Liver (tissue), 9 donors: ENCODE results near the gene DLGAP4. TPM values are rescaled to one million over a fixed set of nuclear protein-coding genes. Genes with fewer than 3 reads are reported as not detected.

Experiments
- DNase-seq: peaks from one replicate; pipeline ENCODE4 v3.0.0-alpha.2; 2017; ENCODE audit warnings: low spot score
- H3K27ac ChIP-seq, 2 donors: one replicate each; pipeline ENCODE4 v1.7.0; 2013; ENCODE audit warnings: inconsistent platforms in 2 of 2, low read length in 2 of 2, control low read depth in 1 of 2, low read depth in 1 of 2, mild to moderate bottlenecking in 1 of 2
- H3K27me3 ChIP-seq, 4 donors: one replicate each; pipeline versions ENCODE4 v1.6.1 to v1.7.0; 2013; ENCODE audit warnings: low read length in 3 of 4, inconsistent platforms in 1 of 4, mild to moderate bottlenecking in 1 of 4, moderate library complexity in 1 of 4; ENCODE audit not compliant: control insufficient read depth in 4 of 4, insufficient read depth in 4 of 4
- H3K36me3 ChIP-seq, 4 donors: one replicate each; pipeline versions ENCODE4 v1.6.1 to v1.7.0; 2013; ENCODE audit warnings: low read length in 3 of 4, mild to moderate bottlenecking in 3 of 4, low read depth in 1 of 4, moderate library complexity in 1 of 4; ENCODE audit not compliant: control insufficient read depth in 4 of 4, insufficient read depth in 3 of 4
- H3K4me1 ChIP-seq, 4 donors: one replicate each; pipeline versions ENCODE4 v1.6.1 to v1.7.0; 2013; ENCODE audit warnings: low read length in 3 of 4, mild to moderate bottlenecking in 3 of 4, moderate library complexity in 1 of 4; ENCODE audit not compliant: control insufficient read depth in 4 of 4, insufficient read depth in 4 of 4
- H3K4me3 ChIP-seq, 3 donors: one replicate each; pipeline versions ENCODE4 v1.6.1 to v1.7.0; 2013; ENCODE audit warnings: low read length in 3 of 3, control low read depth in 1 of 3, low read depth in 1 of 3, mild to moderate bottlenecking in 1 of 3
- H3K9ac ChIP-seq, 2 donors: one replicate each; pipeline ENCODE4 v1.7.0; 2013; ENCODE audit warnings: low read length in 2 of 2, mild to moderate bottlenecking in 2 of 2, moderate library complexity in 2 of 2, control low read depth in 1 of 2, low read depth in 1 of 2
- H3K9me3 ChIP-seq, 4 donors: one replicate each; pipeline versions ENCODE4 v1.6.1 to v1.7.0; 2013; ENCODE audit warnings: low read length in 3 of 4; ENCODE audit not compliant: control insufficient read depth in 4 of 4
- ATF3 ChIP-seq: IDR thresholded peaks from 2 replicates; pipeline ENCODE4 v1.6.1; 2016; ENCODE audit warnings: antibody characterized with exemption
- CTCF ChIP-seq: fragments of 150-350 bp; IDR thresholded peaks from 2 replicates; pipeline ENCODE4 v1.5.1; 2017; ENCODE audit warnings: improper control_type of control experiment, low read depth, low read length; ENCODE audit not compliant: missing input control
- FOXA1 ChIP-seq: IDR thresholded peaks from 2 replicates; pipeline ENCODE4 v1.6.1; 2016; ENCODE audit warnings: antibody characterized with exemption
- FOXA2 ChIP-seq: IDR thresholded peaks from 2 replicates; pipeline ENCODE4 v1.6.1; 2016; ENCODE audit warnings: antibody characterized with exemption
- GABPA ChIP-seq, 2 donors: IDR thresholded peaks in 1 of 2; conservative IDR thresholded peaks in 1 of 2; 2 replicates each; pipeline ENCODE4 v1.6.1; 2016; ENCODE audit warnings: antibody characterized with exemption in 2 of 2, mild to moderate bottlenecking in 1 of 2, moderate library complexity in 1 of 2
- HNF4A ChIP-seq, 2 donors: conservative IDR thresholded peaks; 2 replicates each; pipeline ENCODE4 v1.6.1; 2016; ENCODE audit warnings: antibody characterized with exemption in 2 of 2, mild to moderate bottlenecking in 2 of 2
- HNF4G ChIP-seq: IDR thresholded peaks from 2 replicates; pipeline ENCODE4 v1.6.1; 2016; ENCODE audit warnings: antibody characterized with exemption
- JUND ChIP-seq, 2 donors: IDR thresholded peaks; 2 replicates each; pipeline ENCODE4 v1.6.1; 2016; ENCODE audit warnings: antibody characterized with exemption in 2 of 2
- MAX ChIP-seq: IDR thresholded peaks from 2 replicates; pipeline ENCODE4 v1.6.1; 2016; ENCODE audit warnings: antibody characterized with exemption
- NR2F2 ChIP-seq: IDR thresholded peaks from 2 replicates; pipeline ENCODE4 v1.6.1; 2016; ENCODE audit warnings: antibody characterized with exemption
- RAD21 ChIP-seq, 2 donors: IDR thresholded peaks; 2 replicates each; pipeline ENCODE4 v1.6.1; 2016; ENCODE audit warnings: antibody characterized with exemption in 2 of 2, mild to moderate bottlenecking in 2 of 2
- REST ChIP-seq: IDR thresholded peaks from 2 replicates; pipeline ENCODE4 v1.6.1; 2016; ENCODE audit warnings: antibody characterized with exemption, mild to moderate bottlenecking
- RXRA ChIP-seq, 2 donors: IDR thresholded peaks; 2 replicates each; pipeline ENCODE4 v1.6.1; 2017 to 2018; ENCODE audit warnings: antibody characterized with exemption in 2 of 2, mild to moderate bottlenecking in 1 of 2
- SP1 ChIP-seq: IDR thresholded peaks from 2 replicates; pipeline ENCODE4 v1.6.1; 2018; ENCODE audit warnings: antibody characterized with exemption, mild to moderate bottlenecking
- TAF1 ChIP-seq: conservative IDR thresholded peaks from 2 replicates; pipeline ENCODE4 v1.6.1; 2016; ENCODE audit warnings: antibody characterized with exemption, mild to moderate bottlenecking
- YY1 ChIP-seq: IDR thresholded peaks from 2 replicates; pipeline ENCODE4 v1.6.1; 2016; ENCODE audit warnings: antibody characterized with exemption, mild to moderate bottlenecking
- ZBTB33 ChIP-seq: IDR thresholded peaks from 2 replicates; pipeline ENCODE4 v1.6.1; 2016; ENCODE audit warnings: antibody characterized with exemption
- WGBS: extraction: QIAGEN DNeasy Blood & Tissue Kit; methylation state at CpG from one replicate; pipeline ENCODE4 v1.1.7; 2013; 5-methylcytosine and 5-hydroxymethylcytosine counted together
- polyA plus RNA-seq, 2 donors: library from polyadenylated mRNA; stranded (reverse) in 1 of 2; unstranded in 1 of 2; fragments of 200-250 nt in 1 of 2; fragments of >200 nt in 1 of 2; fragmentation: Nextera tagmentation in 1 of 2; extraction: Ambion mirVana in 1 of 2; gene quantifications; one replicate each; pipeline versions ENCODE4 v1.2.1 to v1.2.3, GENCODE V29; 2013 to 2015
- total RNA-seq, 2 donors: library from RNA; depleted of rRNA; stranded (reverse); fragments of >200 nt; gene quantifications; one replicate each; pipeline ENCODE4 v1.2.3, GENCODE V29; 2014
- donor health status: healthy.
- donor health status: healthy.
- donor health status: healthy.
- donor health status: healthy.
- donor health status: healthy.

Gene DLGAP4
- total and polyA plus RNA-seq, 4 donors: 2.9 to 18.7 (median 11.2) TPM

GRCh38 chr20:36461600-36462439 is 155.7 kb downstream of the DLGAP4 start:
- H3K9me3 ChIP-seq: no peaks in the 10 kb centered on the region
- H3K36me3 ChIP-seq: no peaks in the 10 kb centered on the region
- no peaks in the 10 kb centered on the region for H3K27me3 ChIP-seq
- peak overlapping the region; percentile 62 to 82 (median 69) for H3K4me3 ChIP-seq
- peaks cover 5 to 39% (median 29%) of the 10 kb centered on the region in 4 donors for H3K4me1 ChIP-seq
- peak overlapping the region; percentile 94 to 97 for H3K27ac ChIP-seq
- WGBS: 2% methylated on average over 56 of the region's 58 CpGs
- TF ChIP-seq HNF4A (conservative IDR thresholded peaks at IDR 0.05) (no peak), CTCF (no peak), ZBTB33 (no peak), JUND (IDR thresholded peaks at IDR 0.05) (no peak), RXRA (IDR thresholded peaks at IDR 0.05) (no peak), NR2F2 (no peak), GABPA (IDR thresholded peaks at IDR 0.05 in 1 of 2, conservative IDR thresholded peaks at IDR 0.05 in 1 of 2) (no peak), RAD21 (IDR thresholded peaks at IDR 0.05) (no peak), FOXA2 (no peak), MAX (no peak), HNF4G (no peak), YY1 (no peak), REST (no peak), SP1 (no peak), TAF1 (no peak), ATF3 (no peak), FOXA1 (no peak)
- H3K9ac ChIP-seq: peak overlapping the region; percentile 79 to 94
- DNase-seq: no peak
